HL-60 (cell line): Measurements from ENCODE around the gene COPG2.
"Not testable (repeated sequence)": the region's sequence is repeated elsewhere in the genome, so short reads cannot be mapped to it uniquely, and the experiment has no call there.

Experiments
- DNase-seq, 2 experiments: peaks; one replicate each; pipeline ENCODE4 v3.0.0-alpha.2; 2010 to 2020; ENCODE audit warnings: low read depth in 1 of 2, low spot score in 1 of 2
- H3K27ac ChIP-seq: fragments of 250-450 bp; sonication (Bioruptor Pico); replicated peaks from 2 replicates; pipeline ENCODE4 v1.5.1; 2020; ENCODE audit warnings: mild to moderate bottlenecking, moderate library complexity
- H3K27me3 ChIP-seq: fragments of 250-450 bp; sonication (Bioruptor Pico); 2 replicates; pipeline ENCODE4 v1.5.1; 2021; ENCODE audit warnings: mild to moderate bottlenecking, moderate library complexity; ENCODE audit not compliant: insufficient read depth, poor library complexity, severe bottlenecking
- H3K4me3 ChIP-seq: replicated peaks from 2 replicates; pipeline ENCODE4 v1.5.1; 2011; ENCODE audit warnings: mild to moderate bottlenecking, control low read depth, low read length; ENCODE audit not compliant: insufficient read depth
- CTCF ChIP-seq: IDR thresholded peaks from one replicate; pipeline ENCODE4 v1.5.1; 2011; ENCODE audit warnings: low read length, control low read depth, inconsistent platforms; ENCODE audit not compliant: insufficient read depth
- GABPA ChIP-seq: IDR thresholded peaks from 2 replicates; pipeline ENCODE4 v1.6.1; 2012; ENCODE audit warnings: low read depth
- POLR2AphosphoS5 ChIP-seq: IDR thresholded peaks from 2 replicates; pipeline ENCODE4 v1.6.1; 2012; ENCODE audit warnings: low read depth
- REST ChIP-seq: IDR thresholded peaks from 2 replicates; pipeline ENCODE4 v1.6.1; 2012; ENCODE audit warnings: low read depth; ENCODE audit not compliant: insufficient replicate concordance
- SPI1 ChIP-seq: IDR thresholded peaks from 2 replicates; pipeline ENCODE4 v1.6.1; 2012; ENCODE audit warnings: low read depth, mild to moderate bottlenecking, borderline replicate concordance

COPG2 gene

GRCh38 chr7:130622866-130623265, 45.7 kb downstream of the COPG2 start:
- Histone ChIP-seq H3K27ac (no peak overlapping the region), H3K27me3 (no peaks in the 10 kb centered on the region), H3K4me3 (no peak overlapping the region)
- DNase-seq: no peak
- TF ChIP-seq GABPA: no peak
- TF ChIP-seq REST: no peak
- no peak for TF ChIP-seq CTCF
- no peak for TF ChIP-seq POLR2AphosphoS5
- no peak for TF ChIP-seq SPI1

GRCh38 chr7:130615583-130615982, 53.0 kb downstream of the COPG2 start:
- DNase-seq: no peak
- Histone ChIP-seq H3K27me3 (no peaks in the 10 kb centered on the region), H3K4me3 (no peak overlapping the region), H3K27ac (no peak overlapping the region)
- no peak for TF ChIP-seq SPI1
- no peak for TF ChIP-seq CTCF
- no peak for TF ChIP-seq POLR2AphosphoS5
- TF ChIP-seq GABPA: no peak
- no peak for TF ChIP-seq REST

GRCh38 chr7:130614449-130614848, 54.1 kb downstream of the COPG2 start:
- Histone ChIP-seq H3K27me3 (no peaks in the 10 kb centered on the region), H3K4me3 (no peak overlapping the region), H3K27ac (no peak overlapping the region)
- no peak for DNase-seq
- no peak for TF ChIP-seq GABPA
- TF ChIP-seq POLR2AphosphoS5: no peak

- DNase-seq: no peak
- TF ChIP-seq CTCF (no peak), SPI1 (no peak), GABPA (no peak), POLR2AphosphoS5 (no peak), REST (no peak)
These were observed 57.3 kb downstream of the COPG2 start for GRCh38 chr7:130611218-130611617.

GRCh38 chr7:130607066-130607465, 61.5 kb downstream of the COPG2 start:
- H3K4me3 ChIP-seq, H3K27me3 ChIP-seq, DNase-seq, H3K27ac ChIP-seq: not testable (repeated sequence)

More at GRCh38 chr7:130611218-130611617, 57.3 kb downstream of the COPG2 start:
- Histone ChIP-seq H3K27me3 (no peaks in the 10 kb centered on the region), H3K27ac (no peak overlapping the region), H3K4me3 (no peak overlapping the region)
